Dermis microvascular lymphatic vessel endothelial cell (primary cell): ENCODE measurements around the gene SFRP2. TPM values are rescaled to one million over a fixed set of nuclear protein-coding genes. Genes with fewer than 3 reads are reported as not detected.

Experiments used
- total RNA-seq: library from RNA; depleted of rRNA; stranded (reverse); fragments of >200 nt; gene quantifications from 2 replicates; pipeline ENCODE4 v1.2.1, GENCODE V29; 2014

SFRP2 gene
- total RNA-seq, 1 donor from 2014 or later: not detected

Other genes starting within 250 kb of the SFRP2 start
- 0.13 and 0.77 TPM in 2 replicates for gene TLR2, start 104.8 kb downstream of the SFRP2 start, total RNA-seq
- not detected in 2 replicates for gene RNF175, start 29.1 kb downstream of the SFRP2 start, total RNA-seq